GM18511 (cell line): ENCODE data around the gene CCDC82.

ENCODE experiments used
- ATAC-seq: cut with Tn5 transposase; IDR thresholded peaks from one replicate; pipeline ENCODE4 v1.9.1; 2021; ENCODE audit warnings: mild to moderate bottlenecking, moderate library complexity; ENCODE audit not compliant: unreplicated experiment

CCDC82 gene

DNA sequence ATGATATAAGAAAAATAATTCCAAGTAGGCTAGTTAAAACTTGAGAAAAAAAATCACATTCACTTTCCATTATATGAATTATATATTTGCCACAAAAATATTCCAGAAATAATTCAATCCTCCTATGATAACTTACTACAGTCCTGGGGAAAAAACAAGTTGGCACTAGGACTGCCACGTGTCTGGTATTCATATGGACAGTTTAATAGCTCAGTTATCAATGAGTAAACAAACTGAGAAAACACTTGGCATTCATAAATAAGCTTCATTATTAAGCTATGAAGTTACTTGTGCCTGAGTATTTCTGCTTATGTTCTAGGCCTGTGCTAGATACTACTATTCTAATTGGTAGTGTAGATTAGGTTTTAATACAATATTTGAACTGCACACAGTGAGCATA is 24.2 kb downstream of the CCDC82 start:
- ATAC-seq: no peak

DNA sequence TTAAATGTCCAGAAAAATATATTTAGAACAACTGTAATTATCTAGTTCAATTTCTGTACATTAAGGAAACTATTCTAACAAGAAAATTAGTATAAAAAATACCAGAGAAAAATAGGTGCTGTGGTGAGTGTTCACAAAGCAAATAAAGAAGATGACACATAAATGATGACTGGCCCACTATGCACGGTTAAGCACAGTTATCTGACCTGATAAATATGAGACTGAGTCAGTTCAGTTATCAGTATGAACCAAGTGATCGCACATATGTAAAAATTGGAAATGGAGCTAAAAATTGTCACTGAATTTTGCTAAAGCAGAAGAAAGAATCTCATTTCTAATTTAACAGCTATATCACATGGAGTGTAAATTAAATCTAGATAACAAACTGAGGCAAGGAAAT is 27.9 kb downstream of the CCDC82 start:
- no peak for ATAC-seq

DNA sequence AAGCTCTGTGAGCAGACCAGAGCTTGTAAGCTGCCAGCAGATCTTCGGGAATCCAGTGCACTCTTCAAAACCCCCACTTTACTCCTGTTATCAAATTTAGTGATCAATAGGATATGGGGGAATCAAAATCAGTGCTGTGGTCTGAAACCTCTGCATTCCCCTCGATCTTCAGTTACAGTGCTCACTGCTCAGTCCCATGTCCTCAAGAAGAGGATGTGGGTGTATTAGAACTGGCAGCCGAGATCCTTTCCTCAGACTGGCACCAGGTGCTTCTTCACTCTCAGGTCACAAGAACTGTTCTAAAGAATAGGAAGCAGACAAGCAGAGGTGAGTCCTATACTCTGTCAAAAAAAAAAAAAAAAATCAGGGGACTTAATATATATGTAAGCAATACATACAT is 31.4 kb downstream of the CCDC82 start:
- no peak for ATAC-seq

DNA sequence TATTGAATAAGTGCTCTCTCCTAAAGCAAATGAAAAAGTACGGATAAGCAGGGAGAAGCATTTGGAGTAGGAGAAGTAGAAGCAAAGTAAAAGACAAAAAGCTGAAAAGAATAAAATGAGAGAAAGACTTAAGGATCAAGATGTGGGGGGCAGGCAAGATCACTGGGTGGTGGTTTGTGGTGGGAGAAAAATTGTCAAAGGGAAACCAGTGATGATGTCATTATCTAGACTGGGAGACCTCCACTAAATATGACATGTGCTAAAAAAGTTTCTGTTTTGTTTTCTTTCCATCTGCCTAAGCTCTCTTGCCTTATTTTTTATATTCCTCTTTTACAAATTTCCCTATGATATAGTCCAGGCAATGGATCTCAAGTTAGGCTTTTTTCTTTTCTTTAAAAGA is 31.9 kb downstream of the CCDC82 start:
- no peak for ATAC-seq

DNA sequence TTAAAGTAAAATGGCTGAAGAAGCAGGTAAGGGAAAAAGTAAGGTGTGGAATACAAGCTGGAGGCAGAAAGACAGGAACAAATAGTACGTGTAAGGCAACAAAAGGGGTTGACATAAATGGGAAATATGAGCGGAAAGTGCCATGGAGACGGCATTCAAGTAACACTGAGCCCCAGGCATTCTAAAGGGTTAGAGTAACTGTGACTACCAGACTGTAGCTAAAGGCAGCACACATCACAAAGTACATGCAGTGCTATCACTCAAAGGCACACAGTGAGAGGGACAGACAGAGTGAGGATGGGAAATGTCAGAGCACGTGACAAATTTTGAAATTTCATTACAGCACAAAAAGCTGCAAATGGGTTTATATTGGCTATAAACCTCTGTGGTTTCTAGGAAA is 32.9 kb downstream of the CCDC82 start:
- no peak for ATAC-seq

DNA sequence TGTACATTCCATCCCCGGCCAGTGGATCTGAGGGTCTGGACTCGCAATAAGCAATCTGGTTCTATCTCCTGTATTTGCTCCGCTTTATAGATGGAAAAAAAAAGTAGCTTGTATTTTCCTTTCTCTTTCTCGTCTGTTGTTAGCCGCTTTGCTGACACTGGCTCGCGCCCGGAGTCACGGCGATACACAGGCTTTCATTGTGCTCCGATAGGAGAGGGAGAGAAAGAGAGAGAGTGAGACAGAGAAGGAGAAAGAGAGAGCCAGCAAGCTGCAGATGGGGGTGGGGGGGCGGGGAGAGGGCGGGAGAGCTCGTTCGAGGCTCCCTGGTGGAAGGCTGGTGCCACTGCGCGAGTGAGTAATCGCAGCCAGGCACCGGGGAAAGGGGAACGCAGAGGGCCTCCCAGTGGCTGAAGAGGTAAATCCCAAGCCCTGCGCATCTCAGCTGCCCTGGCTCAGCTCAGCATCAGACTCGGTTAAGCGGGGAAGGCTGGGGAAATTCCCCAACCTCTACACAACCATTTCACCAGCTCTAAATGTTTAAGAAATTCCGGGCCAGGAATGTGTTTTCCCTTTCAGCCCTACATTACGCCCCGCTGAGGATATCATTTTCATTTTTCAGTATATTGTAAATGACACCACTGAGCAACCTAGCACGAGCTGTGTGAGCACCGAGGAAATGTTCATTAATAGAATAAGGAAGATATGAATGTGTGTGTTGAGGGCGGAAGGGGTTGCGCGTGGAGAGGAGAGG is 46.6 kb downstream of the CCDC82 start, which contains the start of gene MAML2:
Gene MAML2 (minus strand): TSS at position 235 of the 751 bp plus-strand sequence. CDS start 1,300 bp downstream, outside the sequence.
- ATAC-seq: peak; percentile 84

DNA sequence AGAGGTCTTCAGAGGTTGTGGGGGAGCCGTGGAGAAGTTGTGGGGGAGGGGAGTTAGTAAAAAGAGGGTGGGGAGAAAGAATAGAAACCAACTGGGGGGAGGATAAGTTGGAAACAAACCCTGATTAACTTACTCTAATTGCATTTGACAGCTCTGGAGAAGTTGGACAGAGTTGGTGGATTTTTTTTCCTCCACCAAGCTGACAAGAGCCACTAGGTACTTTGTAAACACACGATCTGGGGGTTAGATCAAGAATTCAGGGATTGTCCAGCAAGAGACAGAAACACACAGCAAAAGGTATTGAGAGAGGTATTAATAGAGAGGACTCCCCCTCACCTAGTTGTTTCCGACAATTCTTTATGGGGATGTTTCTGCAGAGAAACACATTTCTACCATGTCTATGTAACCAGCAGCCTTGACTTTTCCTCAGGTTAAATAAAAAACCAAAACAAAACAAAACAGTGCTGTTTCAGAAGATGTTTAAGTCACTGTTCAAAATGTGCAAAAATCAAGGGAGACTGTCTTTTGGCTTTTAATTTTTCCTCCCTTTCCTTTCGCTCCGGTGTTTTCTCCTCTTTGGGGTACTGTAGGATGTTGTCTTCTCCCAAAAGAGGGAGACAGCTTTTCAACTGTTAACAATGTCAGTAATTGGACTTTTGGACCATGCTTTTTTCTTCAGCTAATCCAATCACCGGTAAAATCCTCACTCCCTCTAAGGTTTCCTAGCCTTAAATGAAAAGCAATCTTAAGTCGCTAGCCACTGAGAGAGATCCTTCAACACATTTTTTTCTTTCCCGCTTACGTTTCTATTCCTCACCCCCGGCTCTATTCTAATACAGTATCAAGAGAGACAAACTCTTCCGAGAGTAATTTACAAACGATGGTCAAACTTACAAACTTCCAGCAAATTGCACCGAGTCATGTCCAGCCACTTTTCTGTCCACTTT is 47.4 kb downstream of the CCDC82 start:
- ATAC-seq: no peak

DNA sequence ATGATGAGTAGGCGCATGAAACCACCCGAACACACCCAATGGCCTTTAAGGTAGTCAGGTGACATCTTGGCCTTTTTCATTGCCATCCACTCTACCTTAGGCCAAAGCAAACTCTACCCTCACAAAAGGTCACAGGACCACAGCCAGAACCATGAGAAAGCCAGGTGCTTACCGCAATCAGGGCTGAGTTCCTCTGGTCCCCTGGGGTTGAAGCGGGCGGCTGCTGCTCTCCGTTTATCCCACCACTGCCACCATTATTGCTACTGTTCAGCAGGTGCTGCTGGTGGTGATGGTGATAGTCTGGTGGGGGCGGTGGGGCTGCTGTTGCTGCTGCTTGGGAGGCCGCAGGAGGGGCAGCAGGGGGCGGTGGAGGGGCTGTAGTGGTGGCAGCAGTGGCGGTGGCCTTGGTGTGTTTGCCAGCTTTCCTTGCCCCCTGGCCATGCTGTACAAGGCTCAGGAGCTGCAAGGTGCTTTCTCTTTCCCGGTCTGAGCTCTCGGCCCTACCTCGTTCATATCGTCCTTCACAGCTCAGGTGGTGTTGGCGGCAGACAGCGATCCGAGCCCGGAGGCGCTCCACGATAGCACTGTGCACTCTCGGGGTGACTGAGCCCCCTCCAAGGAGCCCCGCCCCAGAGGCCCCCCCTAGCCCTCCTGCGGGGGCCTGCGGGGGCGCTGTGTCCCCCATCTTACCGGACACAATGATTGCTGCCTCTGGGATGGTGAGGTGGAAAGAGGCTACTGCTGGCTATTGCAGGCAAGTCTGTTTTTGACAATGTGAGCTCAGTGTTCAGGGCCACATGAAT is 48.3 kb downstream of the CCDC82 start:
- peak; percentile 21 for ATAC-seq

DNA sequence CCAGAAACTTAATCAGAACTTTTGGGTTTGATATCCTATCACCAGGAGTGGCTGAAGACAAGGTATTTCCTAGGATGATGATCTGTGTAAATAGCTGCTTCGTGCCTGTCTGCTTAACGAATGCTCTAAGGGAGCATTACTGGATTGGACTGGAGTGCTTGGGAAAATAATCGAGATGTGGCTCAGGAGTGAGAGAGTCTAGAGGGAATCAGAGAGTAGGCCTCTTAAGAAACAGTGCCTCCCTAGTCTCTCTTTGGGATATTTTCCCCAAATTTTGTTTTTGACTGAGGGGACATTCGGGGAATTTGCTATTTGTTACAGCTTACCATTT is 49.2 kb downstream of the CCDC82 start:
- ATAC-seq: no peak

DNA sequence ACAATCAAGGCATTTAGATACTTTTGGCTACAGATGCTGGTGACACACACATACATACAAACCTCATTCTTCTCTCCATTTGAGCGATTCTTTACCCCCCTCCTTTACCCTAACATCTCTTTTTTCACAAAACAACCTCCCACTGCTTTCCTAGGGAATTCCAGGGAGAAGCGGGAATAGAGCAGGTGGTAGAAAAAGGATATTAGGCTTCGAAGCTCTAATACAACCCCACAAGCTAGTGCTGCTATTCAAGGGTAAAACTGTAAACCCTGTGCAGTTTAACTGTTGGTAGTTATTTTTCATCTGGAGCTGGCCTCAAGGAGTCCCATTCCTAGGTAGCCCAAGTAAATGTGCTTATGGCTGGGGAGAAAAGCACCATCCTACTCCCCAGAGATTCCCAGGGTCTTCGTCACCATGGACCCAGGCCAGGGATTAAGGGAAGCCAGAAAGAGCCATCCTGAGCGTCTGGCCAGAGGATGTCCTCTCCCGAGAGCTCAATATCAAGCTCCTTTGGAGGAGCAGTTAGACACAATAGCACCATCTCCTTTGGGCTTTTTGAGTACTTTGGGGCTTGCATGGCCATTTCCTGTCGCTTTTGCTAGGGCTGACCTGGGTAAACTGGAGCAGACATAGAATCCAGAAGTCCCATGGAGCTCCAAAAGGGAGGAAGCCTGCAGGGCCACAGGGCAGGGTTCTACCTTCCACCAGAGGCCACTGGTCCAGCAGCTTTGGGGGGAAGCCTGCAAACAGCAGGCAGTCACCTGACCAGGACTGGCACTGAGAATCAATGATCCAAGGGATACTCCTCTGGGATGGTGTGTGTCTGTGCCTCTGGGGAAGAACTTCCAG is 49.8 kb downstream of the CCDC82 start:
- ATAC-seq: no peak

DNA sequence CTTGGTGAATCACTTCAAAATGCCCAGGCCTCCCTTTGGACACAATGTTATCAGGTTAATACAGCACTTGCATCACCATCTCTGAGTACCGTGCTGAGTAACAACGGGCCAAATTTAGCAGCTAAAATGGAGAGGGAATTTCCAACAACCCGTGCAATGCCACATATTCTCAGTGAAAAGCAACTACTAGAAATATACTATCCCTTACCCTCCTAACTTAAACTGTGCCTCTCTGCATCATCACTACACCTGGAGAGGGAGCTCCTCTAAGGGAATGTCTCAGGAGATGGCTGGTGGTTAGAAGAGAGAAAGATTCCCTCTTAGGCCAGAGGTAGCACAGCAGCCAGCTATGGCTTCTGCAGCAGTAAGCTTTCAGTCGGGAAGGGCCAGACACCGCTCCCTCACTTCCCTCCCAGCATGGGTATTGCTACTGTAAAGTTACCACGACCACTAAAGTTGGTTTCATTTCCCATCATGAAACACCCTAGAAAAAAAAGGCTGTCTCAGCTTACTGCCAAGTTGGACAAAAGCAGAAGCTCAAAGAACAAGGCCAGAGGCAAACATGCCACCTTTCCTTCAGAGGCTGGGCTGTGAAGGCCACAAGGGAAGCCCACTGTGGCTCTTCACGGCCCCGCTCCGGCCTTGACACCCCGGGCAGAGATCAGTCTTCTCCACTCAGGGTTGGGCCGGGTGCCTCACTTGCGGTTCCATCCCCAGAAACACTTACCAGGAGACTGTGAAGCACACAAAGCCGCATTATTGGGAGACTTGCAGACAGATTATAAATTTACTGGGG is 50.6 kb downstream of the CCDC82 start:
- ATAC-seq: peak; percentile 49

DNA sequence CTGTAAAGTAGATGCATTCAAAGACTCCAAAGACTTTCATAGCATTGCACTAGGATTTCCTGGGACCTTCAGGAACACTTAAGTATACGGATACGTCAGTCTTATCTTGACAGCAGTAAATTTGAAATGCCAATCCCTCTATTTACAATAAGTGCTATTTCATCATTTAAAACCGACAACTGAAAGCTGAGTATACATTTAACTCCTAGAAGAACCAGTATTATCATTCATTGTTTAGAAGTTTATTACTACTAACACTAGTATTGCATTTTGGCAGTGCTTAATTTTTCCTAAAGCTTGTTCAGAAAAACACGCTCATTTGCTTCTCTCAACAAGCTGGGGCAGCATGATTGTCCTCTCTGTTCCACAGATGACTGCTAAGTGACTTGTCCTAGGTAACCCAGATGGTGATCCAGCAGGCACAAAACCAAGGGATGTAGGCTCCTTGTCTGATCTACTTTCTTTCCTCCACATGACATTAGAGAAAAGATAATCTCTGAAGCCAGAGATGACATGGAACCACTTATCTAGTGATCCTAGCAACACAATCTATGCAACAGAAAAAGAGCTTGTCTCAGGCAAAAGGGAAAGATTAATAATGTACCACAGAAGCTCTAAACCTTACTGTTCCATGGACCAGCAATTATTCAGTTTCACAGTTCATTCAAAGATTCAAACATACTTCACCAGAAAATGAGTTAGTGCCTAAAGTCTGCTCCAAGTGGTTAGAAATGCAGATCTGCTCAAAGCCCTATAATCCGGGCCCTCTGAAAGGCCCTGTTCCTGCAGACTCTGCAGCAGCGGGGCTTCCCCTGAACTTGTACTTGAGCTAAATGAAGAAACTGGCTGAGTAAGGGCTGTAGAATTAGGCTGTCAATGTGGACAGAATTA is 51.9 kb downstream of the CCDC82 start:
- ATAC-seq: peak; percentile 44

DNA sequence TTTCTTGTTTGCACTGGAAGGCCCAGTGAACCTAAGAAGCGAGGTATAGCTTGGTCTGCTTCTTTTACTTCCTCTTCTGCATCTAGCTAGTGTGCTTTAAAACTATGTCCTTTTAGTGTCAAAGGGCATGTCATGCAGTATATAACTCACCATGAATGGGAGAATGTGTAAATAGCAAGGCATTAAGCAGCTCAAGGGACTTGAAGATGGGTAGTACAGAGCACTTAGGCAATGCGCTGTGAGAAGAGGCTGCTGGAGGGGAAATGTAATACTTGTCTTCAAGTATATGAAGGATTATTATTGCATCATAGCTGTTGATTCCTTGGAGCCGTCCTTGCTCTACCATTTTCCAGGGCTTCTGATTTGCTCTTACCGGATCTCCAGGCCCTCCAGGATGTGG is 54.3 kb downstream of the CCDC82 start:
- ATAC-seq: no peak

DNA sequence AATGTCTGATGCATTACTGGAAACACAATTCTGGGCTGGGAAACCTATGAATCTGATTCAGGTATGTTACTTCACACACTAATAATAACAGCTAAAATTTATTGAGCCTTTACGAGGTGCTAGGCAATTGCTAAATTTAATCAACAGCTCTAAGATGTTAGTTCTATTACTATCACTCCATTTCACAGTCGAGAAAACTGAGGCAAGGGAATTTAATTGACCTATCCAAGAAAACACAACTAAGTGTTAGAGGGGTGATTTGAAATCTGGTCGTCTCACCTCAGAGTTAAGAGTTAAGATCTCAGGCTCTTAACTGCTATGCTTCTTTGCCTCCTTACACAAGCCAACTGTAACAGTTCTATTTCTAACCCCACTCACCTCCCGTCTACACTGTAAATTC is 55.5 kb downstream of the CCDC82 start:
- ATAC-seq: no peak

DNA sequence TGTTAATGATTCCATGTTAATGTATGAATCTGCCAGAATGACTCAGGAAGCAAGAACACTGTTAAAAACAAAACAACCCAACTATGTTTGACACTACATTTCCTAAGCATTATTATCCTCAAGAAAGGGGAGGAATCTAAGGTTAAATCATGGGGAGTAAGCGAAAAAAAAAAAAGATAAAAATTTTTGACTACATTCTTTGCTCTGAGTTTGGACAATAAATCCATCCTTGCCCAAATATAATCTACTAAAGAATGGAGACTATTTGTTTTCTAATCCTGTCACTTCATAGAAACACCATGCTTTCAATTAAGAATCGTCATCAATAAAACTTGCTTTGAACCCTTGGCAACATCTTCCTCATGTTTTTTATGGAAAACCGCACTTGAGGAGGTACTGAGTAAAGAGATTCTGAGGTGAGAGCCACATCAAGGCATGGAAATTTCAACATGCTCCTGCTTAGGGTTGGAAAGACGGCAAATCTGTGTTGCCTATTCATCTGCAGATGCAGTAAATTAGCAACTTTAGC is 56.5 kb downstream of the CCDC82 start:
- ATAC-seq: no peak

DNA sequence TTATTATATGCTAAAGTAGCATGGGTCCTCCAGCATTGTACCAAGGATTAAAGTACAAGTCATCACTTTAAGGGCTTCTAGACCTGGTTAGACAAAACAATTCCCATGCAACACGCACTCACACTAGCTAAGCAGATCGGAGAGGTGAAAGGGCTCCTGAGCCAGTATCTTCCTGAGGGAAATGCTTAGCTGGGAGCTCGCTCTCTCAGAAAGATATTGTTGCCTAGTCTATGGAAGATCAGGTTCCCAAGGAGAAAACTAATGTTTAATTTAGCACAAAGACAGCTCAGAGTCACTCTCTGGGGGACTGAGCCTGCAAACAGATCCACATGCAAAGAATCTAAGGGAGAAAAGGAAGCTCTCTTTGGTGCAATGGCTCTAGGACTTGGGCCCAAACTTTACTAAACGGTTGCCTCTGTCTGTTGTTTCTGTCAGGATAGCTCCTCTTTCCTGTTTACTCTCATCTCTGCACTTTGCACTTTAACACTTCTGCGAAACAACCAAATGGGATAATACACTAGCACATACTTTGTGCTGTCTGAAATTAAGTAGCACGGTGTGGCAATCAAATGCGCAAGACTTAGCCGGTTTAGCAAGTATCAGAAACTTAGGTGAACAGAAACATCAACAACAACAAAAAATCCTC is 57.5 kb downstream of the CCDC82 start:
- peak; percentile 11 for ATAC-seq

DNA sequence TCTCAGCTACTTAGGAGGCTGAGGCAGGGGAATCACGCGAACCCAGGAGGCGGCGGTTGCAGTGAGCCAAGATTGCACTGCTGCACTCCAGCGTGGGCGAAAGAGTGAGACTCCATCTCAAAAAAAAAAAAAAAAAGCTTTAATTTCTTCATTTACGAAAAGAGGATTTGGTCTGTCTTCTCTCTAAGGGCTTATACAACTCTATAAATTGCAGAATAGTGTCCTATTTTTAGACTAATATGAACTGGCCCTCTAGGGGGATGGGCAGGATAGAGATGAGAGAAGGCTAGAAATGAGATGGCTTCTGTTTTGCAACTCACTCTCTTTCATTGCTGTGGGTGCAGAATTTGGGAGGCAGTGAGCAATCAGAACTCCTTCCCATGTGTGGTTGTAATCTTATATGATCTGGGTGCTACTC is 58.0 kb downstream of the CCDC82 start:
- ATAC-seq: peak; percentile 66

DNA sequence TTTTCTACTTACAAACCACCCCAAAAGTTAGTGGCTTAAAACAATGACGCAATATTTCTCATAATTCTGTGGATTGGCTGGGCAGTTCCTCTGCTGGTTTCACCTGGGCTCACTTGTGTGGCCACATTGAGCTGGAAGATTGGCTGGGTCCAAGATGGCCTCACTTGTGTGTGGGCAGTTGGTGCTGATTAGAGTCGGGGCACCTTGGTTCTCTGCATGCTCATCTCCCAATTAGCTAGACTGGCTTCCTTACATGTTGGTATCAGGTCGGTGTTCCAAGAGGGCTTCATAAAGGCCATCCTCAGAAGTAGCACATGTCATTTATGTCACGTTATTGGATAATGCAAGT is 59.2 kb downstream of the CCDC82 start:
- no peak for ATAC-seq
